Stimulated activated CD4-positive, alpha-beta T cell treated with anti-CD3 and anti-CD28 coated beads, Interleukin-4, amount 100 ng/mL, for 48 hours (primary cell): Measurements from ENCODE around the gene BTBD9.

ENCODE experiments used
- DNase-seq, 2 donors: peaks; one replicate each; pipeline ENCODE4 v3.0.0-alpha.2; 2020; ENCODE audit warnings: low read depth in 2 of 2

Gene BTBD9

GRCh38 chr6:38287487-38287886 is 352.2 kb downstream of the BTBD9 start:
- DNase-seq, result no peak

- DNase-seq, result no peak
Measured at GRCh38 chr6:38284802-38285394, 354.8 kb downstream of the BTBD9 start.

GRCh38 chr6:38283734-38284362 is 355.9 kb downstream of the BTBD9 start:
- DNase-seq, result no peak

GRCh38 chr6:38282911-38283310 is 356.8 kb downstream of the BTBD9 start:
- DNase-seq, result no peak

- DNase-seq, result no peak
Measured at GRCh38 chr6:38281126-38281525, 358.6 kb downstream of the BTBD9 start.

GRCh38 chr6:38279963-38280588 is 359.7 kb downstream of the BTBD9 start:
- DNase-seq, result no peak

GRCh38 chr6:38279423-38279822 is 360.3 kb downstream of the BTBD9 start:
- no peak for DNase-seq

- no peak for DNase-seq
Measured at GRCh38 chr6:38273325-38273724, 366.4 kb downstream of the BTBD9 start.

- DNase-seq, result no peak
Measured at GRCh38 chr6:38272222-38272621, 367.5 kb downstream of the BTBD9 start.

- no peak for DNase-seq
Measured at GRCh38 chr6:38271081-38271480, 368.6 kb downstream of the BTBD9 start.

GRCh38 chr6:38270367-38270766 is 369.4 kb downstream of the BTBD9 start:
- DNase-seq, result no peak

- no peak for DNase-seq
Measured at GRCh38 chr6:38269461-38270172, 370.1 kb downstream of the BTBD9 start.

- no peak for DNase-seq
Measured at GRCh38 chr6:38268342-38268741, 371.4 kb downstream of the BTBD9 start.

GRCh38 chr6:38266921-38267354 is 372.8 kb downstream of the BTBD9 start:
- DNase-seq, result no peak

- no peak for DNase-seq
Measured at GRCh38 chr6:38264605-38265004, 375.1 kb downstream of the BTBD9 start.

GRCh38 chr6:38262609-38263008 is 377.1 kb downstream of the BTBD9 start:
- no peak for DNase-seq

- DNase-seq, result no peak
Measured at GRCh38 chr6:38262026-38262425, 377.7 kb downstream of the BTBD9 start.

- DNase-seq, result no peak
Measured at GRCh38 chr6:38261626-38262025, 378.1 kb downstream of the BTBD9 start.

- DNase-seq, result no peak
Measured at GRCh38 chr6:38259736-38260135, 380.0 kb downstream of the BTBD9 start.

GRCh38 chr6:38248500-38249234 is 391.1 kb downstream of the BTBD9 start:
- no peak for DNase-seq

GRCh38 chr6:38245295-38245694 is 394.4 kb downstream of the BTBD9 start:
- DNase-seq, result no peak

GRCh38 chr6:38244869-38245268 is 394.9 kb downstream of the BTBD9 start:
- DNase-seq, result no peak
